ENCODE measurements around the gene LTA4H. TPM values are rescaled to one million over a fixed set of nuclear protein-coding genes. Genes with fewer than 3 reads are reported as not detected.

The LTA4H gene
- total RNA-seq, 1 donor from 2014 or later = 27.6 TPM

- Mint-ChIP-seq H3K4me3 (ENCODE audit: unreplicated experiment) (no peak overlapping the region), H3K27ac (ENCODE audit: unreplicated experiment) (no peak overlapping the region), H3K27me3 (ENCODE audit: unreplicated experiment) (peaks cover 1% of the 10 kb centered on the region), H3K9me3 (ENCODE audit: unreplicated experiment) (no peaks in the 10 kb centered on the region), H3K36me3 (ENCODE audit: unreplicated experiment) (no peaks in the 10 kb centered on the region), H3K4me1 (ENCODE audit: low read depth, unreplicated experiment) (no peaks in the 10 kb centered on the region)
- TF ChIP-seq CTCF (IDR thresholded peaks at IDR 0.05; ENCODE audit: partially characterized antibody, unreplicated experiment) = no peak
- DNase-seq = no peak
Observed at GRCh38 chr12:95980437-95980836, 55.0 kb downstream of the LTA4H start.

GRCh38 chr12:95978774-95979173, 56.6 kb downstream of the LTA4H start:
- H3K4me1 Mint-ChIP-seq (ENCODE audit: low read depth, unreplicated experiment) = no peaks in the 10 kb centered on the region
- no peak for TF ChIP-seq CTCF (IDR thresholded peaks at IDR 0.05; ENCODE audit: partially characterized antibody, unreplicated experiment)
- no peak for DNase-seq
- H3K36me3 Mint-ChIP-seq (ENCODE audit: unreplicated experiment) = no peaks in the 10 kb centered on the region
- no peak overlapping the region for H3K27ac Mint-ChIP-seq (ENCODE audit: unreplicated experiment)
- H3K4me3 Mint-ChIP-seq (ENCODE audit: unreplicated experiment) = no peak overlapping the region
- H3K9me3 Mint-ChIP-seq (ENCODE audit: unreplicated experiment) = no peaks in the 10 kb centered on the region
- no peaks in the 10 kb centered on the region for H3K27me3 Mint-ChIP-seq (ENCODE audit: unreplicated experiment)

GRCh38 chr12:95978351-95978750, 57.0 kb downstream of the LTA4H start:
- TF ChIP-seq CTCF (IDR thresholded peaks at IDR 0.05; ENCODE audit: partially characterized antibody, unreplicated experiment) = no peak
- H3K27me3 Mint-ChIP-seq (ENCODE audit: unreplicated experiment) = no peaks in the 10 kb centered on the region
- no peaks in the 10 kb centered on the region for H3K36me3 Mint-ChIP-seq (ENCODE audit: unreplicated experiment)
- no peaks in the 10 kb centered on the region for H3K9me3 Mint-ChIP-seq (ENCODE audit: unreplicated experiment)
- no peak overlapping the region for H3K27ac Mint-ChIP-seq (ENCODE audit: unreplicated experiment)
- H3K4me1 Mint-ChIP-seq (ENCODE audit: low read depth, unreplicated experiment) = no peaks in the 10 kb centered on the region
- no peak overlapping the region for H3K4me3 Mint-ChIP-seq (ENCODE audit: unreplicated experiment)
- no peak for DNase-seq

- no peaks in the 10 kb centered on the region for H3K27me3 Mint-ChIP-seq (ENCODE audit: unreplicated experiment)
- no peaks in the 10 kb centered on the region for H3K9me3 Mint-ChIP-seq (ENCODE audit: unreplicated experiment)
- no peaks in the 10 kb centered on the region for H3K4me1 Mint-ChIP-seq (ENCODE audit: low read depth, unreplicated experiment)
- no peaks in the 10 kb centered on the region for H3K36me3 Mint-ChIP-seq (ENCODE audit: unreplicated experiment)
- no peak overlapping the region for H3K4me3 Mint-ChIP-seq (ENCODE audit: unreplicated experiment)
- no peak overlapping the region for H3K27ac Mint-ChIP-seq (ENCODE audit: unreplicated experiment)
- no peak for TF ChIP-seq CTCF (IDR thresholded peaks at IDR 0.05; ENCODE audit: partially characterized antibody, unreplicated experiment)
- DNase-seq = no peak
Observed at GRCh38 chr12:95977764-95978305, 57.6 kb downstream of the LTA4H start.

GRCh38 chr12:95976416-95976832, 59.0 kb downstream of the LTA4H start:
- H3K9me3 Mint-ChIP-seq (ENCODE audit: unreplicated experiment) = no peaks in the 10 kb centered on the region
- no peak overlapping the region for H3K27ac Mint-ChIP-seq (ENCODE audit: unreplicated experiment)
- TF ChIP-seq CTCF (IDR thresholded peaks at IDR 0.05; ENCODE audit: partially characterized antibody, unreplicated experiment) = no peak
- no peak for DNase-seq
- H3K4me3 Mint-ChIP-seq (ENCODE audit: unreplicated experiment) = no peak overlapping the region
- no peaks in the 10 kb centered on the region for H3K27me3 Mint-ChIP-seq (ENCODE audit: unreplicated experiment)
- H3K36me3 Mint-ChIP-seq (ENCODE audit: unreplicated experiment) = no peaks in the 10 kb centered on the region
- no peaks in the 10 kb centered on the region for H3K4me1 Mint-ChIP-seq (ENCODE audit: low read depth, unreplicated experiment)
